ENCODE measurements around the gene VPS41.

VPS41 gene

DNA sequence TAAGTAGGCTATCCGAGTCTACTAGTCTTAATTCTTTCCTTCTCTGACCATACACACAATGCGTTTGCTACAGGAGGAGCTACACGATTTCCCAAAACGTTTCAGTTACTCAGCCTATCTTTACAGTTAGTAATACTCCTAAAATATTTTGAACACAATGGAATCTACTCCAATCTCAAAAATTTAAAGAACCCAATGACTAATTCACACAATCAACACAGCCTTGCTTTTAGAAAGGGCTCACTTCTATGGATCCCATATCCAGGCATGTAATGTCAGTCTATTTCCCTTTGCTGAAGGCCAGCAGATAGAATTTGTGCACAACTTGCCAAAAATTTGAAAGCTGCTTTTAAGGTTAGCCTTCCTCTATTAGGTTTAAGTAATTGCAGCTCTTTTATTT lies 107.2 kb downstream of the VPS41 start:
- DNase-seq = no peak

GRCh38 chr7:38798552-38799267 lies 110.3 kb downstream of the VPS41 start:
- DNase-seq = no peak

DNA sequence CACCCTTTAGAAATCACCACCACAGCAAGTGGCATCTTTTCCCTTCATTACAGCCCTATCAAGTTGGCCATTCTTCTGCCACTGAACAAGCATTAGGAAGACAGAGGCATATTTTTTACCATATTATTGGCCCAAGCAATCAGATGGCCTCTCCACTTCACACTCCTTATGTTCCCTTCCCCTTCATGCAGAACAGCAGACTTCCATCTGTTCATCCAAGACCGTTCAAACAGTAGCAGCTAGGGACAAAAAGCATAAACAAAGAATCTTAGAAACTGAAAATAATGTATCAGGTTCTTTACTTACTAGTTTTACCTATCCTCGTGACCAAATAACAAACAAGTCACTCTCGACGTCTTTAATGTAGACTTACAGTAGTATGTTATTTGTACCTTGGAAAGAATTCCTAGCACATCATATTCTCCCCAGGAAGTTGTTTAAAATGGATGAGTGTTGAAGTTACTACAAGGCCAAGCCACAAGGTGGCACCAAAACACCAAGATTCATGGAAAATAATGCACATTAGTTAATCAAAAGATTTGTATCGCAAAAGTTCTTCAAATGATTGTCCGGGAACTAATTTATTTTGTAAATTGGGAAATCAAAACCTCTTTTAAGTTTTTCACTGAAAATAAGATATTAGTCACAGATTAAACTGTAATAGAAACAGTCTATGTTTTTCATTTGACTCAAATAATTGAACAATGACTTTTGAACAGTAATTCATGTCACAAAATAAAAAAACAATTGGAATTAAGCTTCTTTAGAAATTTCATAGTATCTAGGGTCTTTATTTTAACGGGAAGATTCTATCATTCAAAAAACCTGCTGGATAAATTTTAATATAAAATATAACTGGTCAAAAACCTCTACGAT lies 112.1 kb downstream of the VPS41 start:
- DNase-seq = peak; percentile 18 to 36

- no peak for DNase-seq
These were observed 113.4 kb downstream of the VPS41 start for GRCh38 chr7:38795593-38795992.

DNA sequence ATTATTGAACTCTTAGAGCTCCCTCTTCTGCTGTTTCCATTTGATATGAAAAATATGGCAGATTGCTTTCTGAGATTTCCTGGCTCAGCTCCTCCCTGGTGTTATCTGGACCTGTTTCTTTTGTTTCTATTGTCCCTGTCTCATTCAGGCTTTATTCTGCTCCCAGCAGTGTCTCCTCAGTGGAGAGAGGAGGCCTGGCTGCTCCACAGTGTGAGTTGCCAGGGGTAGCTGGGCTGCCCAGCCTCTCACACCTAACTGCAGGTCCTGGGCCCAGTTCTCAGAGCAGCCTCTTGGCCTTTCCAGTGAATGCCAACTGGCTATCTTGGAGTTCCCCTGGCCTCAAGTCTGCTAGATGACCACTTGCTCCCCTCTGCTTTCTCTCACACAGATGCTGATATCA lies 127.0 kb downstream of the VPS41 start:
- no peak for DNase-seq

DNA sequence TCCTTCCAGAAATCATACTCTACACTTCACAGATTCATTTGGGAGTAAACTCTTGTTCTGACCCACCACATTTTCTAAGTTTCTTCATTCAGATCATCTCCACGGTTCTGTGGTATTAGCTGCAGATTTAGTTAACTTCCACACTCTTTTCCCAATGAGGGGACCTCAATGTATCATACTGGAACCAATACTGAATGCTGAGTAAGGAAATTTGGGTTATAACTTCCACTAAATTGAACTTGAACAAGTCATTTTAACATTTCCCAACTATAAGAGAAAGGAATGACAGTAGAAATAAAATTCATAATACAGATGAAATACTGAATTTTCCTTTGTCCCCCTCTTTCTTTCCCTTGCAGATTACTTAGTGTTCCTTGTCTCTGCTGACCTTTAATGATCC lies 131.4 kb downstream of the VPS41 start:
- DNase-seq = no peak

- DNase-seq = no peak
These were observed 133.3 kb downstream of the VPS41 start for GRCh38 chr7:38775506-38776175.

GRCh38 chr7:38773430-38773829 lies 135.6 kb downstream of the VPS41 start:
- no peak for DNase-seq

DNA sequence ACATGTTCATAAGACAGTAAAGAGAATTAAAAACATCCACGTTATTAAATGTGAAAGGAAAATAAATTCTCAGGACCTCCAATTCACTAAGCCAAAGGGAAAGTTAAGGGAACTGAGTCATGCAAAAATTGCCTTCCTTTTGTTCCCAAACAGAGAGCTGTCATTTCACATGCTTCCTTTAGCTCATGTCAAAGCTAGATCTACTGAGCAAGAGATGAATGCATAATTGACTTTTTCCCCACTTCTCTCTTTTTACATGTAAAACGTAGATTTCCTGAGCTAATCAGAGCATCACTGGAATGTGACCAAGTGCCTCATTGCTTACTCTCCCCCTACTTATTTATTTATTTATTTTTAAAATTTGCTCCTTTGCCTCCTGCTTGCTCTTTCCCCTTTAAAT lies 148.8 kb downstream of the VPS41 start:
- DNase-seq = no peak

- no peak for DNase-seq
These were observed 150.0 kb downstream of the VPS41 start for GRCh38 chr7:38759028-38759427.

GRCh38 chr7:38757931-38758330 lies 151.1 kb downstream of the VPS41 start:
- DNase-seq = no peak

- no peak for DNase-seq
These were observed 152.5 kb downstream of the VPS41 start for GRCh38 chr7:38756521-38756920.

GRCh38 chr7:38753347-38753746 lies 155.6 kb downstream of the VPS41 start:
- no peak for DNase-seq

GRCh38 chr7:38751416-38751815 lies 157.6 kb downstream of the VPS41 start:
- DNase-seq = no peak

GRCh38 chr7:38748056-38748610 lies 160.9 kb downstream of the VPS41 start:
- no peak for DNase-seq

DNA sequence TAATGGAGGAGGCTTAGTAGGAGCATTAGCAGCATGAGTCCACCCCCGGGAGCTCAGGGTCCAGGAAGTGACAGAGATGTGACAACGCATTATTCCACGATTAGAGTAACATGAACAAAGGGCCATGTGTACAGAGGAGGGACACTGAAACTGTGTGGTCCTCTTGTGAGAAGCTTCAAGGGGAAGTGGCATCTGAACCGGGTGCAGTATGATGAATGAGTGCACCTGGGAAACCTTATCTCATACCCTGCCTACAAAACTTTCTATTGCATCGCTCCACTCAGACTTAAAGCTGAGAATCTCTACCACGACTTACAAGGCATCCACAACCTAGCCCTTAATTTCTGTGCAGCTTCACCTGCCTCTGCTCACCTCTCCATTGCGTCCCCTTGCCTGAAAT lies 162.6 kb downstream of the VPS41 start:
- DNase-seq = no peak

DNA sequence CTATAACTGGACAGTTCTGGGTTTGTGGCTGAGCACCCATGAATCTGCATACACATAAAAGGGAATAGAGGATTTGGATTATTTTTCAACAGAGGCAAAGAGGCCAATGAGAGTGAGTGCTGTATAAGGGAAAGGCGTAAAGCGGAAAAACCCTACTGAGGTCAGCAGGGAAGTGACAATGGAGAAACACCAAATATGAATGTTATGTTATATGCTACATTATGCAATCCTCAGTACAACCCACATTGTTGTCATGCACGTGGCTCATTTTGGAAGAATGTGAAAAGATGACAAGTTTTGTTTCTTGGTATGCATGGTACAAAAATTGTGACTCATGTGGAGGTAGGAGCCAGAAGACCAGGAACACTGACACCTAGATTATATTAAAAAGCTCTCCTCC lies 164.2 kb downstream of the VPS41 start:
- no peak for DNase-seq

DNA sequence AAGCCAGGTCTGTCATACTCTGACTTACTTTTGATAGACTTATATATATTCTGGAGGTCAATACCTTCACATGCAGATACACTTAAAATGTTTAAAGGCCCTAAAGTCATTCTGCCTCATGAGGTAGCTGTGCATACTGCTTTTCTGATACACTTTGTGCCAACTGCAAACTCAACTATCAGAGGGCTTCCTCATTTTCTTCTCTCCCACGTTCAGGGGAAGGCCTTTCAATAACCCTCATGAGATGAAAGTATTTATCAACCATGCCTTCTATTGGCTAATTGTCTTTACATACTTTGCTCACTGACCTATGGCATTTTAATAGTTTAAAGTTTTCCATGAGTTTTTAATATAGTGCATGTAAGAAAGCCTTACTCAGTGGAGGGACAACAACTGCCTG lies 165.1 kb downstream of the VPS41 start:
- no peak for DNase-seq

- no peak for DNase-seq
These were observed 168.9 kb downstream of the VPS41 start for GRCh38 chr7:38740041-38740440.

DNA sequence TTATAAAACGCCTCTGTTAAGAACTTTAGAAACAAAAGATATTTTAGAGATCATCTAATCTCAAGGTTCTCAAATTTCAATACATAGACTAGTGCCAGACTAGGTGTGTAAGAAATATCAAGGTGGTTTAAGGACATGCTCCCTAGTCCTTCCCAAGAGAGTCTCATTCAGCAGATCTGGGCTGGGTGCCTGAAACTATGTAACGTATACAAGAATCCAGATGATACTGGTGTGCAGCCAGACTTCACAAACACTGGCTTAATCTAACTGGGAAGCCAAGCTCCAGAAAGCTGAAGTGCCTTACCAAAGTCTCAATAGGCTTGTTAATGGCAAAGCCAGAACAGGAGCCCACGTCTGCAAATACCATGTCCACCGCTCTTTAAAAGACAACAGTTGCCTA lies 172.9 kb downstream of the VPS41 start:
- no peak for DNase-seq

DNA sequence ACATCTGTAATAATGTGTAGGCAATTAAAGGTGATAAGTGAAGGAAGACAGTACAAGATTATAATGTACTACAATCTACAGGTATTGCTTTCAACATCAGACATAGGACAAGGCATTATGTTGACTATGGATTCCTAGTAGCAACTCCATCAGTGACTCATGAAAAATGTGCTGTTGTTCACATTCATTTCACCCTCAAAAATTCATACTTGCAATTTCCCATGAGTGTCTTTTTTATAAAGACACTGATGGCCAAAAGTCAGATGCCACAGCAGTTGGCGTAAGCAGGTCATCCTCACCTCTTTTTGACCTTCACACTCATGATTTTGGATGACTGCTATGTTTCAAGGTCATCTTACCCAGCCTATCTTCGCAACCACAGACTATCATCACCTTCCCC lies 177.8 kb downstream of the VPS41 start:
- DNase-seq = no peak

GRCh38 chr7:38728145-38728544 lies 180.8 kb downstream of the VPS41 start:
- no peak for DNase-seq

DNA sequence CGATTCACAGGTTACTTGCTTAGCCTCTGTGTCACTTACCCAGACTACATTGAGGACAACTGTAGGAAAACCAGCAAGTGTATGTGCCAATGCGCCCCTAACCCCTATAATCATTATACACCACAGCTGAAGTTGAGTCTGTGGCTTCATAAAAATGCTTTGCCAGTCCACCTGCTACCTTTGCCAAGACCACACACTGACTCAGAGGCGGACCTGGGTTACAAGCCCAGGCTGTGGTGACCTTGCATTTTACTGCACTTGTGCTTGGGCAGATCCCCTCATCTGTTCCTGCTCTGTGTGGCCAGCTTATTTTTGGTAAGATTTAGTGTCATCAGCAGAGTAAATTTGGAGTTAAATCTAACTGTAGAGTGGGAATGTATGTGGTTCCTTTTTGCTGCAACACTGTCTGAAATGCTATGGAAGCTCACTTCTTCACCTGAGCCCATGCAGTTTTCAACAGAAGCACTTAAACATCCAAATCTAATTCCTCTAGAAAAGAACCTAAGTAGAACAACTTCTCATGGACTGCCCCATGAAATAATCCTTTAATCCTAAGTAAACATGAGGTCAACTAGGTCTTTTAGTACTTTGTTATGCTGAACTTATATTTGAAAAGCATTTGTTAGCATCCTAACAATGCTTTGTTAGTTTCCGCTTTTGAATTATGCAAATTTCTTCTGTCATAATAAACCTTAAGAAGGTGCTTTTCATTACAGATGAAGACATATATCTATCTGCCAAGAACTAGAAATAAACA lies 181.6 kb downstream of the VPS41 start:
- DNase-seq = no peak
